Gastrocnemius medialis (tissue), 4 donors: ENCODE results near the gene SLC25A36. TPM values are rescaled to one million over a fixed set of nuclear protein-coding genes. Genes with fewer than 3 reads are reported as not detected.

Source experiments
- ATAC-seq, 2 donors: fragments of 150-250 bp; one replicate each; pipeline ENCODE4 v1.9.1; 2016
- DNase-seq, 2 donors: peaks; one replicate each; pipeline ENCODE4 v3.0.0-alpha.2; 2019
- H3K27ac ChIP-seq, 4 donors: fragments of 200-600 bp; sonication (generic); 1 replicate in 1 of 4; 2 replicates in 3 of 4; pipeline ENCODE4 v1.5.1; 2016 to 2018; ENCODE audit warnings: mild to moderate bottlenecking in 2 of 4, moderate library complexity in 1 of 4
- H3K27me3 ChIP-seq, 3 donors: fragments of 200-600 bp; sonication (generic) in 2 of 3; 1 replicate in 1 of 3; 2 replicates in 2 of 3; pipeline versions ENCODE4 v1.5.1 to v1.6.0; 2016 to 2019; ENCODE audit warnings: mild to moderate bottlenecking in 1 of 3, moderate library complexity in 1 of 3
- H3K36me3 ChIP-seq, 2 donors: fragments of 200-600 bp; sonication (generic) in 1 of 2; one replicate each; pipeline ENCODE4 v1.5.1; 2017 to 2018
- H3K4me1 ChIP-seq, 2 donors: fragments of 200-600 bp; sonication (generic) in 1 of 2; one replicate each; pipeline ENCODE4 v1.5.1; 2016 to 2017; ENCODE audit warnings: mild to moderate bottlenecking in 2 of 2
- H3K4me3 ChIP-seq, 4 donors: fragments of 200-600 bp; sonication (generic) in 3 of 4; 1 replicate in 1 of 4; 2 replicates in 3 of 4; pipeline ENCODE4 v1.5.1; 2016 to 2019; ENCODE audit warnings: mild to moderate bottlenecking in 2 of 4
- H3K9me3 ChIP-seq, 3 donors: fragments of 200-600 bp; sonication (generic) in 2 of 3; 1 replicate in 1 of 3; 2 replicates in 2 of 3; pipeline ENCODE4 v1.5.1; 2016 to 2019
- CTCF ChIP-seq, 5 experiments: fragments of 450-650 bp in 3 of 5; fragments of 200-600 bp in 2 of 5; sonication (generic) in 2 of 5; IDR thresholded peaks in 4 of 5; conservative IDR thresholded peaks in 1 of 5; 1 replicate in 4 of 5; 2 replicates in 1 of 5; pipeline ENCODE4 v1.5.1; 2016 to 2019; ENCODE audit warnings: antibody characterized with exemption in 5 of 5, mild to moderate bottlenecking in 3 of 5, moderate library complexity in 3 of 5
- POLR2A ChIP-seq, 2 donors: fragments of 450-650 bp; IDR thresholded peaks; one replicate each; pipeline ENCODE4 v1.6.1; 2017; ENCODE audit warnings: antibody characterized with exemption in 2 of 2, mild to moderate bottlenecking in 2 of 2, moderate library complexity in 2 of 2
- in situ Hi-C, 4 donors: fragments of 200-750 bp; cut with MboI; loops; one replicate each; pipeline versions ENCODE4 v1.15.0 to v1.8.0; 2017; ENCODE audit warnings: low sequenced_read_pairs in 4 of 4
- intact Hi-C: fragments of 100-400 bp; cut with DNase I; formaldehyde crosslinking; loops from one replicate; pipeline ENCODE4 v1.15.1; 2023; ENCODE audit warnings: low total_unique reads
- total RNA-seq, 4 donors: library from RNA; depleted of rRNA; stranded (reverse); fragments of >200 nt; gene quantifications; one replicate each; pipeline versions ENCODE4 v1.1.0 to v1.2.3, GENCODE V29; 2016

SLC25A36 gene
- total RNA-seq, 4 donors from 2014 or later: 17.3 to 74.7 (median 35.0) TPM

DNA sequence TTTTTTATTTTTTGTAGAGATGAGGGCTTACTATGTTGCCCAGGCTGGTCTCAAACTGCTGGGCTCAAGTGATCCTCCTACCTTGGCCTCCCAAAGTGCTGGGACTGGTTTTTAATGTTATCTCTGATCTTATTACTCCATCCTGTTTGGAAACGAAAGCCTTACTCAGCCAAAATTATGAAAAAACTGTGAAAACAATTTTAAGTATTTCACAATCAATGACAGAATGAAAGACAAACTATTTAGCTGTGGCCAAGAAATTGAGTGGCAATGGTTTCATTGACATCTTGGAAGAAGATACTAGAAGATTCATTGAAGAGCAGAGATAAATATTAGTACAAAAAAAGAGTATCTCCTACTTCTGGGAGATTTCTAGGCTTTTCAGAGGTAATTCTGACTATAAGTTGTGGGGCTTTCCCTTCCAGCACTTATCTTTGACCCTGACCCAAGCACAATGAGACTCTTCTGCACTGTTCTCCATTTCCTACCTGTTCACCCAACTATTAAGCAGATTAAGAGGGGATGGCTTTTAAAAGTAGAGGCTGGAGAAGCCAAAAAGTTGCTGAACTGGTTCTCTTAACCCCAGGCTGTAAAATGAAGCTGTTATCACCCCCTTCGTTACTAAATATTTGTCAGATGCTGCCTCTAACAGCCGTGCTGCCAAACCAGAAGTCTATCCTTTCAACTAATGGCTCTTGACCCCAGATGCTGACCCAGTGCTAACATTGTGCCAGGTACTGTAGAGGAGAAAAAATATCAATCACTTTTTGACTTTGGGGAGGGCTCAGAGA lies 14.2 kb upstream of the SLC25A36 start:
- no peaks in the 10 kb centered on the region for H3K27me3 ChIP-seq
- in situ Hi-C loops (loop anchor here in 1 of 4 donors (25.0 kb wide), 1 partner anchor 485 kb away; no protein-coding TSS in a partner anchor), intact Hi-C loops (no loop called here)
- H3K4me1 ChIP-seq: peaks cover 17 to 18% of the 10 kb centered on the region in 2 donors
- H3K36me3 ChIP-seq: no peaks in the 10 kb centered on the region
- ATAC-seq (no peak), DNase-seq (no peak)
- no peaks in the 10 kb centered on the region for H3K9me3 ChIP-seq
- H3K27ac ChIP-seq: no peak overlapping the region
- TF ChIP-seq POLR2A (IDR thresholded peaks at IDR 0.05): no peak
- no peak for TF ChIP-seq CTCF (IDR thresholded peaks at IDR 0.05 in 4 of 5, conservative IDR thresholded peaks at IDR 0.05 in 1 of 5)
- no peak overlapping the region for H3K4me3 ChIP-seq

DNA sequence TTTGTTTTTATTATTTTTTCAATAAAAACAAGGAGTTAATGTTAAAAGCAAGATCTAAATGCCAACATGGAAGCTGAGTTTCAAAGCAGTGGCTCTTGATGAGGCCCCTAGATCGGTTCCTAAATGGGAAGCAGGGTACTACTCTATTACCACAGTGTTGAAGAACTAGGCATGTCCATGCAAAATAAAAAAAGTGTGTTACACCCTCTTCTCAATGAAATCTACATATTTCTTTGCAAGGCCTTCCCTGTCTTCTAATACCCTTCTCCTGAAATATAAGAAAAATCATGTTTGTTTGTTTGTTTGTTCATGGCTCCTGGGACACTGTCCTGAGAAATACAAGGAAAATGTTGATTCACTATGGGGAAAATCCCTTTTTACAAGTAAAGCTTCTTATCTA lies 12.2 kb upstream of the SLC25A36 start:
- no peak overlapping the region for H3K4me3 ChIP-seq
- DNase-seq (no peak), ATAC-seq (no peak)
- intact Hi-C loops (no loop called here), in situ Hi-C loops (loop anchor here in 1 of 4 donors (25.0 kb wide), 1 partner anchor 483 kb away; no protein-coding TSS in a partner anchor)
- peaks cover 12 to 18% of the 10 kb centered on the region in 2 donors for H3K4me1 ChIP-seq
- TF ChIP-seq CTCF (IDR thresholded peaks at IDR 0.05 in 4 of 5, conservative IDR thresholded peaks at IDR 0.05 in 1 of 5) (no peak), POLR2A (IDR thresholded peaks at IDR 0.05) (no peak)
- H3K9me3 ChIP-seq: no peaks in the 10 kb centered on the region
- H3K27ac ChIP-seq: no peak overlapping the region
- H3K27me3 ChIP-seq: no peaks in the 10 kb centered on the region
- no peaks in the 10 kb centered on the region for H3K36me3 ChIP-seq

GRCh38 chr3:140931016-140931454 lies 10.6 kb upstream of the SLC25A36 start:
- no peaks in the 10 kb centered on the region for H3K36me3 ChIP-seq
- intact Hi-C loops: no loop called here
- H3K4me1 ChIP-seq: peaks cover 0 to 6% of the 10 kb centered on the region in 2 donors
- no peak for DNase-seq
- in situ Hi-C loops: loop anchor here in 1 of 4 donors (25.0 kb wide), 1 partner anchor 481 kb away; no protein-coding TSS in a partner anchor
- no peak overlapping the region for H3K27ac ChIP-seq
- H3K27me3 ChIP-seq: no peaks in the 10 kb centered on the region
- no peak for ATAC-seq
- no peaks in the 10 kb centered on the region for H3K9me3 ChIP-seq
- H3K4me3 ChIP-seq: no peak overlapping the region
- no peak for TF ChIP-seq POLR2A (IDR thresholded peaks at IDR 0.05)
- TF ChIP-seq CTCF (IDR thresholded peaks at IDR 0.05 in 4 of 5, conservative IDR thresholded peaks at IDR 0.05 in 1 of 5): no peak

DNA sequence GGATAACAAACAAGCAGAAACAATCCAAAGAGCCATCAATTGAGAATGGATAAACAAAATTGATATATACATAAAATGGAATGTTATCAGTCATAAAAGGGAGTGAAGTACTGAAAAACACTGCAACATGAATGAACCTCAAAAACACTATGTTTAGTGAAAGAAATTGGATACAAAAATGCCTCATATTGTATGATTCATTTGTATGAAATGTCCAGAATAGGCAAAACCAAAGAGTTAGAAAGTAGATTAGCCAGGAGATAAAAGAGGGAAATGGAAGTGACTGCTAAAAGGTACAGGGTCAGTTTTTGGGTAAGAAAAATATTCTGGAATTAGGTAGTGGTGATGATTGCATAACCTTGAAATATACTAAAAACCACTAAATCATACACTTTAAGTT lies 9.8 kb upstream of the SLC25A36 start:
- H3K27me3 ChIP-seq: no peaks in the 10 kb centered on the region
- ATAC-seq (no peak), DNase-seq (no peak)
- H3K36me3 ChIP-seq: no peaks in the 10 kb centered on the region
- H3K4me3 ChIP-seq: no peak overlapping the region
- in situ Hi-C loops (loop anchor here in 1 of 4 donors (25.0 kb wide), 1 partner anchor 480 kb away; no protein-coding TSS in a partner anchor), intact Hi-C loops (no loop called here)
- H3K27ac ChIP-seq: no peak overlapping the region
- TF ChIP-seq POLR2A (IDR thresholded peaks at IDR 0.05): no peak
- TF ChIP-seq CTCF (IDR thresholded peaks at IDR 0.05 in 4 of 5, conservative IDR thresholded peaks at IDR 0.05 in 1 of 5): no peak
- H3K9me3 ChIP-seq: no peaks in the 10 kb centered on the region
- no peaks in the 10 kb centered on the region for H3K4me1 ChIP-seq
